ENCODE results near the gene BFSP1. TPM values are rescaled to one million over a fixed set of nuclear protein-coding genes. Genes with fewer than 3 reads are reported as not detected.

BFSP1 gene
- total and polyA plus RNA-seq, 2 donors (not counting 3 experiments of a cell fraction or from before 2014, with no cell fraction given): 3.1 to 5.2 TPM

DNA sequence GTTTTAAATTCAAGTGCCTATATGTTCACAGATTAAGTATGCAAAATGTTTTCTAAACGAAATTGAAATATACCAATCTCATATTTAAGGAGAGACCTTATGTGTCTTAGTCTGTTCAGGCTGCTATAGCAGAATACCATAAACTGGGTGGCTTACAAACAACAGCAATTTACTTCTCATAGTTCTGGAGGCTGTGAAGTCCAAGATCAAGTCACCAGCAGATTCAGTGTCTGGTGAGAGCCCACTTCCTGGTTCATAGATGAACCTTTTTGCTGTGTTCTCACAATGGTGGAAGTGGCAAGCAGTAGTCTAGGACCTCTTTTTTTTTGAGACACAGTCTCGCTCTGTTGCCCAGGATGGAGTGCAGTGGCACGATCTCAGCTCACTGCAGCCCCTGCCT is 35.2 kb upstream of the BFSP1 start:
- DNase-seq (ENCODE audit: low read depth, low spot score): no peak
- Histone ChIP-seq H3K4me2 (ENCODE audit: insufficient read depth, low read length) (no peak overlapping the region), H3K4me3 (replicated peaks in 1 of 3; ENCODE audit: insufficient read depth in 1 of 3, low read depth in 1 of 3, low read length in 3 of 3) (no peak overlapping the region), H3K36me3 (ENCODE audit: control insufficient read depth in 2 of 2, extremely low read depth in 1 of 2, insufficient read depth in 2 of 2, low read length in 2 of 2) (no peaks in the 10 kb centered on the region), H3K27ac (ENCODE audit: insufficient read depth, low read depth, low read length) (no peak overlapping the region), H3K4me1 (ENCODE audit: control insufficient read depth, extremely low read depth, insufficient read depth, low read length) (peaks cover 12% of the 10 kb centered on the region), H2AFZ (ENCODE audit: low read depth, low read length) (no peak overlapping the region), H3K9ac (replicated peaks; ENCODE audit: extremely low read depth, insufficient read depth, low read length) (no peak overlapping the region), H4K20me1 (replicated peaks; ENCODE audit: control insufficient read depth, extremely low read depth, insufficient read depth, low read length) (no peaks in the 10 kb centered on the region), H3K79me2 (ENCODE audit: control insufficient read depth, insufficient read depth, low read length) (peaks cover 14% of the 10 kb centered on the region), H3K9me1 (replicated peaks; ENCODE audit: control insufficient read depth, extremely low read depth, insufficient read depth, low read length) (no peaks in the 10 kb centered on the region), H3K9me3 (replicated peaks; ENCODE audit: control insufficient read depth, insufficient read depth, low read length) (no peaks in the 10 kb centered on the region), H3K27me3 (ENCODE audit: control insufficient read depth in 2 of 2, insufficient read depth in 2 of 2, low read length in 2 of 2) (no peaks in the 10 kb centered on the region)
- no TSS peak for BruUV-seq (replicated peaks)
- TF ChIP-seq FOS (IDR thresholded peaks at IDR 0.05; ENCODE audit: borderline replicate concordance, insufficient read depth, low read length) (no peak), POLR2AphosphoS5 (IDR thresholded peaks at IDR 0.05; ENCODE audit: insufficient read depth, low read depth, low read length) (no peak), MYC (IDR thresholded peaks at IDR 0.05; ENCODE audit: low read depth, low read length) (no peak), POLR2A (IDR thresholded peaks at IDR 0.05; ENCODE audit: low read depth, low read length) (no peak), JUN (IDR thresholded peaks at IDR 0.05; ENCODE audit: borderline replicate concordance, insufficient read depth, insufficient read length, low read depth) (no peak), EZH2 (IDR thresholded peaks at IDR 0.05; ENCODE audit: borderline replicate concordance, low read depth, low read length, severe bottlenecking) (no peak), GATA2 (IDR thresholded peaks at IDR 0.05; ENCODE audit: insufficient read depth, insufficient read length, low read depth, low read length) (no peak)
- TF ChIP-seq, protein P1, sequence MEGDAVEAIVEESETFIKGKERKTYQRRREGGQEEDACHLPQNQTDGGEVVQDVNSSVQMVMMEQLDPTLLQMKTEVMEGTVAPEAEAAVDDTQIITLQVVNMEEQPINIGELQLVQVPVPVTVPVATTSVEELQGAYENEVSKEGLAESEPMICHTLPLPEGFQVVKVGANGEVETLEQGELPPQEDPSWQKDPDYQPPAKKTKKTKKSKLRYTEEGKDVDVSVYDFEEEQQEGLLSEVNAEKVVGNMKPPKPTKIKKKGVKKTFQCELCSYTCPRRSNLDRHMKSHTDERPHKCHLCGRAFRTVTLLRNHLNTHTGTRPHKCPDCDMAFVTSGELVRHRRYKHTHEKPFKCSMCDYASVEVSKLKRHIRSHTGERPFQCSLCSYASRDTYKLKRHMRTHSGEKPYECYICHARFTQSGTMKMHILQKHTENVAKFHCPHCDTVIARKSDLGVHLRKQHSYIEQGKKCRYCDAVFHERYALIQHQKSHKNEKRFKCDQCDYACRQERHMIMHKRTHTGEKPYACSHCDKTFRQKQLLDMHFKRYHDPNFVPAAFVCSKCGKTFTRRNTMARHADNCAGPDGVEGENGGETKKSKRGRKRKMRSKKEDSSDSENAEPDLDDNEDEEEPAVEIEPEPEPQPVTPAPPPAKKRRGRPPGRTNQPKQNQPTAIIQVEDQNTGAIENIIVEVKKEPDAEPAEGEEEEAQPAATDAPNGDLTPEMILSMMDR (IDR thresholded peaks at IDR 0.05; ENCODE audit: extremely low read depth in 1 of 2, insufficient read depth in 1 of 2, low read depth in 1 of 2, low read length in 2 of 2): no peak
- TF ChIP-seq, protein P2, sequence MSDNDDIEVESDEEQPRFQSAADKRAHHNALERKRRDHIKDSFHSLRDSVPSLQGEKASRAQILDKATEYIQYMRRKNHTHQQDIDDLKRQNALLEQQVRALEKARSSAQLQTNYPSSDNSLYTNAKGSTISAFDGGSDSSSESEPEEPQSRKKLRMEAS (IDR thresholded peaks at IDR 0.05; ENCODE audit: insufficient read depth, insufficient read length): no peak
- POLR2A ChIA-PET: no interaction called here
- dilution Hi-C loops (cut with MboI; ENCODE audit: extremely low pct_ligation_motif_present, low sequenced_read_pairs) (no loop called here), intact Hi-C loops (cut with micrococcal nuclease) (no loop called here)
- CTCF ChIA-PET: interaction anchor here (0.5 kb wide), 1 partner anchor 115 kb away, joined by 3 read pairs; no protein-coding TSS in a partner anchor
- FAIRE-seq: no peak

Measured in endothelial cell of umbilical vein (primary cell).